ENCODE measurements around the gene EXD1. TPM values are rescaled to one million over a fixed set of nuclear protein-coding genes. Genes with fewer than 3 reads are reported as not detected.

Gene EXD1
- total RNA-seq, 1 donor from 2014 or later, result not detected

GRCh38 chr15:41218851-41219250 lies 11.7 kb downstream of the EXD1 start:
- no peaks in the 10 kb centered on the region for H3K36me3 Mint-ChIP-seq (ENCODE audit: low read depth)
- TF ChIP-seq CTCF (conservative IDR thresholded peaks at IDR 0.05), result no peak
- H3K27ac Mint-ChIP-seq (ENCODE audit: unreplicated experiment), result no peak overlapping the region
- peaks cover 45% of the 10 kb centered on the region for H3K27me3 Mint-ChIP-seq (ENCODE audit: low read depth)
- no peak for DNase-seq (ENCODE audit: low read depth, low spot score)
- H3K4me1 Mint-ChIP-seq, result no peaks in the 10 kb centered on the region
- no peak overlapping the region for H3K4me3 Mint-ChIP-seq
- no peaks in the 10 kb centered on the region for H3K9me3 Mint-ChIP-seq

- peaks cover 48% of the 10 kb centered on the region for H3K27me3 Mint-ChIP-seq (ENCODE audit: low read depth)
- H3K4me3 Mint-ChIP-seq, result no peak overlapping the region
- H3K27ac Mint-ChIP-seq (ENCODE audit: unreplicated experiment), result no peak overlapping the region
- no peaks in the 10 kb centered on the region for H3K9me3 Mint-ChIP-seq
- no peaks in the 10 kb centered on the region for H3K36me3 Mint-ChIP-seq (ENCODE audit: low read depth)
- no peaks in the 10 kb centered on the region for H3K4me1 Mint-ChIP-seq
- no peak for DNase-seq (ENCODE audit: low read depth, low spot score)
- no peak for TF ChIP-seq CTCF (conservative IDR thresholded peaks at IDR 0.05)
Measured at GRCh38 chr15:41215708-41216107, 14.8 kb downstream of the EXD1 start.

GRCh38 chr15:41207687-41208448 lies 22.7 kb downstream of the EXD1 start:
- H3K9me3 Mint-ChIP-seq, result no peaks in the 10 kb centered on the region
- no peak overlapping the region for H3K4me3 Mint-ChIP-seq
- TF ChIP-seq CTCF (conservative IDR thresholded peaks at IDR 0.05), result no peak
- no peaks in the 10 kb centered on the region for H3K36me3 Mint-ChIP-seq (ENCODE audit: low read depth)
- H3K27ac Mint-ChIP-seq (ENCODE audit: unreplicated experiment), result no peak overlapping the region
- H3K27me3 Mint-ChIP-seq (ENCODE audit: low read depth), result peaks cover 24% of the 10 kb centered on the region
- DNase-seq (ENCODE audit: low read depth, low spot score), result no peak
- no peaks in the 10 kb centered on the region for H3K4me1 Mint-ChIP-seq

GRCh38 chr15:41205315-41205714 lies 25.2 kb downstream of the EXD1 start:
- no peak overlapping the region for H3K4me3 Mint-ChIP-seq
- H3K9me3 Mint-ChIP-seq, result no peaks in the 10 kb centered on the region
- no peak overlapping the region for H3K27ac Mint-ChIP-seq (ENCODE audit: unreplicated experiment)
- TF ChIP-seq CTCF (conservative IDR thresholded peaks at IDR 0.05), result no peak
- H3K36me3 Mint-ChIP-seq (ENCODE audit: low read depth), result no peaks in the 10 kb centered on the region
- no peaks in the 10 kb centered on the region for H3K4me1 Mint-ChIP-seq
- peaks cover 13% of the 10 kb centered on the region for H3K27me3 Mint-ChIP-seq (ENCODE audit: low read depth)
- no peak for DNase-seq (ENCODE audit: low read depth, low spot score)

- TF ChIP-seq CTCF (conservative IDR thresholded peaks at IDR 0.05), result no peak
- Mint-ChIP-seq H3K4me3 (no peak overlapping the region), H3K9me3 (no peaks in the 10 kb centered on the region), H3K27me3 (ENCODE audit: low read depth) (peaks cover 2% of the 10 kb centered on the region), H3K36me3 (ENCODE audit: low read depth) (no peaks in the 10 kb centered on the region), H3K27ac (ENCODE audit: unreplicated experiment) (no peak overlapping the region), H3K4me1 (no peaks in the 10 kb centered on the region)
- no peak for DNase-seq (ENCODE audit: low read depth, low spot score)
Measured at GRCh38 chr15:41203395-41203794, 27.2 kb downstream of the EXD1 start.
